Measurements from ENCODE around the gene FHAD1. TPM values are rescaled to one million over a fixed set of nuclear protein-coding genes. Genes with fewer than 3 reads are reported as not detected.

FHAD1 gene
- total and polyA plus RNA-seq, 9 of the 15 experiments (the other 6 are each of a cell fraction or from before 2014, with no cell fraction given) = 0.32 to 2.1 (median 1.5) TPM; not detected in 1

DNA sequence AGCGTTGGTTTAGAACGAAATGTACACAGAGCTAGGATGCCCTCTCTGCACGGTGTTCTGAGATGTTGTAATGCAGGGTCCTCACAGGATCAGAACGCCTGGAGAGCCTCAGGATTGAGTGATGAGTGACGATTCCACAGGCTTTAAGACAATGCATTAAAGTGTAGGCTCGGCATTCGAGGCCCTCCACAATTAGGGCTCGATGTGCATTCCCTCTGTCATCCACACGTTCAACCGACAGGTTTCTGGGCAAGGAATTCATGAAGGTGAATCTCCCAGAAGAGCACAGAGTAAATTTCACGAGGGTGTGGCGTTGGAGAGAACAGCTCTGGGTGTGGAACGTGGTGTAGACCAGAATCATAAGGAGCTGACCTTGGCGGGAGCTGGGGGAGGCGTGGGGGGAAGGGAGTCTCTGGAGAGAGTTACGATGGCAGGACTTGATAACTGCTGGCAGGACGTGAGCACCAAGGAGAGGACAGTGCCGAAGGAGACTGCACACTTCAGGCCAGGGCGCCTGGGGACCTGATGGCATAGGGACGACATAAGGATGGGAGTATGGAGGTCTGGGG is 111.6 kb downstream of the FHAD1 start (continued):
- TF ChIP-seq CBFB (CRISPR knock-in tag; IDR thresholded peaks at IDR 0.05) (no peak), HDAC1 (IDR thresholded peaks at IDR 0.05) (peak in 1 of 2 experiments; percentile 58; a peak in 1 of 4 replicates), L3MBTL2 (IDR thresholded peaks at IDR 0.05) (peak; percentile 99), POLR2G (IDR thresholded peaks at IDR 0.05; ENCODE audit: low read depth, low read length) (no peak), ZNF699 (CRISPR knock-in tag; IDR thresholded peaks at IDR 0.05; ENCODE audit: insufficient replicate concordance) (no peak), BRD9 (IDR thresholded peaks at IDR 0.05; ENCODE audit: low read depth, partially characterized antibody) (no peak), XRCC4 (IDR thresholded peaks at IDR 0.05; ENCODE audit: extremely low read depth, insufficient read depth, insufficient read length) (no peak), RBM22 (IDR thresholded peaks at IDR 0.05; ENCODE audit: low read depth, low read length, poor library complexity, severe bottlenecking) (no peak), KDM4B (IDR thresholded peaks at IDR 0.05; ENCODE audit: borderline replicate concordance in 2 of 2, low read depth in 1 of 2) (no peak), ELF2 (CRISPR knock-in tag; IDR thresholded peaks at IDR 0.05) (no peak), POLR3A (IDR thresholded peaks at IDR 0.05; ENCODE audit: borderline replicate concordance, extremely low read depth, insufficient read depth, insufficient read length) (no peak), RHOXF2B (CRISPR knock-in tag; conservative IDR thresholded peaks at IDR 0.05) (no peak), DMBX1 (CRISPR knock-in tag; IDR thresholded peaks at IDR 0.05; ENCODE audit: borderline replicate concordance) (no peak), U2AF1 (optimal IDR thresholded peaks at IDR 0.05; ENCODE audit: low read depth, low read length) (no peak), RFX1 (IDR thresholded peaks at IDR 0.05) (no peak), RB1 (IDR thresholded peaks at IDR 0.05; ENCODE audit: low read depth) (no peak)
- TF ChIP-seq, protein P1, sequence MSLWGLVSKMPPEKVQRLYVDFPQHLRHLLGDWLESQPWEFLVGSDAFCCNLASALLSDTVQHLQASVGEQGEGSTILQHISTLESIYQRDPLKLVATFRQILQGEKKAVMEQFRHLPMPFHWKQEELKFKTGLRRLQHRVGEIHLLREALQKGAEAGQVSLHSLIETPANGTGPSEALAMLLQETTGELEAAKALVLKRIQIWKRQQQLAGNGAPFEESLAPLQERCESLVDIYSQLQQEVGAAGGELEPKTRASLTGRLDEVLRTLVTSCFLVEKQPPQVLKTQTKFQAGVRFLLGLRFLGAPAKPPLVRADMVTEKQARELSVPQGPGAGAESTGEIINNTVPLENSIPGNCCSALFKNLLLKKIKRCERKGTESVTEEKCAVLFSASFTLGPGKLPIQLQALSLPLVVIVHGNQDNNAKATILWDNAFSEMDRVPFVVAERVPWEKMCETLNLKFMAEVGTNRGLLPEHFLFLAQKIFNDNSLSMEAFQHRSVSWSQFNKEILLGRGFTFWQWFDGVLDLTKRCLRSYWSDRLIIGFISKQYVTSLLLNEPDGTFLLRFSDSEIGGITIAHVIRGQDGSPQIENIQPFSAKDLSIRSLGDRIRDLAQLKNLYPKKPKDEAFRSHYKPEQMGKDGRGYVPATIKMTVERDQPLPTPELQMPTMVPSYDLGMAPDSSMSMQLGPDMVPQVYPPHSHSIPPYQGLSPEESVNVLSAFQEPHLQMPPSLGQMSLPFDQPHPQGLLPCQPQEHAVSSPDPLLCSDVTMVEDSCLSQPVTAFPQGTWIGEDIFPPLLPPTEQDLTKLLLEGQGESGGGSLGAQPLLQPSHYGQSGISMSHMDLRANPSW (CRISPR knock-in tag; IDR thresholded peaks at IDR 0.05) = no peak
- TF ChIP-seq, protein P2, sequence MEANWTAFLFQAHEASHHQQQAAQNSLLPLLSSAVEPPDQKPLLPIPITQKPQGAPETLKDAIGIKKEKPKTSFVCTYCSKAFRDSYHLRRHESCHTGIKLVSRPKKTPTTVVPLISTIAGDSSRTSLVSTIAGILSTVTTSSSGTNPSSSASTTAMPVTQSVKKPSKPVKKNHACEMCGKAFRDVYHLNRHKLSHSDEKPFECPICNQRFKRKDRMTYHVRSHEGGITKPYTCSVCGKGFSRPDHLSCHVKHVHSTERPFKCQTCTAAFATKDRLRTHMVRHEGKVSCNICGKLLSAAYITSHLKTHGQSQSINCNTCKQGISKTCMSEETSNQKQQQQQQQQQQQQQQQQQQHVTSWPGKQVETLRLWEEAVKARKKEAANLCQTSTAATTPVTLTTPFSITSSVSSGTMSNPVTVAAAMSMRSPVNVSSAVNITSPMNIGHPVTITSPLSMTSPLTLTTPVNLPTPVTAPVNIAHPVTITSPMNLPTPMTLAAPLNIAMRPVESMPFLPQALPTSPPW (CRISPR knock-in tag; IDR thresholded peaks at IDR 0.05) = peak; percentile 66; the same call in 1 of the 2 replicates
- TF ChIP-seq, protein P3, sequence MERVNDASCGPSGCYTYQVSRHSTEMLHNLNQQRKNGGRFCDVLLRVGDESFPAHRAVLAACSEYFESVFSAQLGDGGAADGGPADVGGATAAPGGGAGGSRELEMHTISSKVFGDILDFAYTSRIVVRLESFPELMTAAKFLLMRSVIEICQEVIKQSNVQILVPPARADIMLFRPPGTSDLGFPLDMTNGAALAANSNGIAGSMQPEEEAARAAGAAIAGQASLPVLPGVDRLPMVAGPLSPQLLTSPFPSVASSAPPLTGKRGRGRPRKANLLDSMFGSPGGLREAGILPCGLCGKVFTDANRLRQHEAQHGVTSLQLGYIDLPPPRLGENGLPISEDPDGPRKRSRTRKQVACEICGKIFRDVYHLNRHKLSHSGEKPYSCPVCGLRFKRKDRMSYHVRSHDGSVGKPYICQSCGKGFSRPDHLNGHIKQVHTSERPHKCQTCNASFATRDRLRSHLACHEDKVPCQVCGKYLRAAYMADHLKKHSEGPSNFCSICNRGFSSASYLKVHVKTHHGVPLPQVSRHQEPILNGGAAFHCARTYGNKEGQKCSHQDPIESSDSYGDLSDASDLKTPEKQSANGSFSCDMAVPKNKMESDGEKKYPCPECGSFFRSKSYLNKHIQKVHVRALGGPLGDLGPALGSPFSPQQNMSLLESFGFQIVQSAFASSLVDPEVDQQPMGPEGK (CRISPR knock-in tag; IDR thresholded peaks at IDR 0.05; ENCODE audit: borderline replicate concordance) = no peak
- TF ChIP-seq, protein P4, sequence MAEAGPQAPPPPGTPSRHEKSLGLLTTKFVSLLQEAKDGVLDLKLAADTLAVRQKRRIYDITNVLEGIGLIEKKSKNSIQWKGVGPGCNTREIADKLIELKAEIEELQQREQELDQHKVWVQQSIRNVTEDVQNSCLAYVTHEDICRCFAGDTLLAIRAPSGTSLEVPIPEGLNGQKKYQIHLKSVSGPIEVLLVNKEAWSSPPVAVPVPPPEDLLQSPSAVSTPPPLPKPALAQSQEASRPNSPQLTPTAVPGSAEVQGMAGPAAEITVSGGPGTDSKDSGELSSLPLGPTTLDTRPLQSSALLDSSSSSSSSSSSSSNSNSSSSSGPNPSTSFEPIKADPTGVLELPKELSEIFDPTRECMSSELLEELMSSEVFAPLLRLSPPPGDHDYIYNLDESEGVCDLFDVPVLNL (CRISPR knock-in tag; IDR thresholded peaks at IDR 0.05; ENCODE audit: low read depth) = no peak

Measured in K562 (cell line).